ENCODE measurements around the gene GALNT7.
"Not testable (repeated sequence)": the region's sequence is repeated elsewhere in the genome, so short reads cannot be mapped to it uniquely, and the experiment has no call there.

Gene GALNT7

DNA sequence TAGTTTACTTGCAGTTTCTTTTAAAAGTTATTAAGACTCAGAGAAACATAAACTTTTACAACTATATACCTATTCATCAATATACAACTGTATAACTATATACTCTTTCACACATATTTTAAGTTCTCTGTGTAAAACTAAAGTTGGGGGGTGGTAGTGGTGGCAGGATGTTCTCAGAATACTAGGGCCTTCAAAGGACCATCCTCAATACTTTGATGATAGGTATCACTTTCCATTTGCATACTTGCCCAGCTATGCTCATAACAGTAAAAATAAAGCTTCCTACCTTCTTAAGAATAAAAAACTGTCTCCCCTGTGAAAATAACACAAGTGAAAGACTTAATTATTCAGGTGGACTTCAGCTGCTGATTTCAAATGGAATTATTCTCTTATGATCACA is 2.9 kb upstream of the GALNT7 start:
- FAIRE-seq = no peak
- no peak for DNase-seq (ENCODE audit: extremely low spot score, insufficient read length, low read depth)

DNA sequence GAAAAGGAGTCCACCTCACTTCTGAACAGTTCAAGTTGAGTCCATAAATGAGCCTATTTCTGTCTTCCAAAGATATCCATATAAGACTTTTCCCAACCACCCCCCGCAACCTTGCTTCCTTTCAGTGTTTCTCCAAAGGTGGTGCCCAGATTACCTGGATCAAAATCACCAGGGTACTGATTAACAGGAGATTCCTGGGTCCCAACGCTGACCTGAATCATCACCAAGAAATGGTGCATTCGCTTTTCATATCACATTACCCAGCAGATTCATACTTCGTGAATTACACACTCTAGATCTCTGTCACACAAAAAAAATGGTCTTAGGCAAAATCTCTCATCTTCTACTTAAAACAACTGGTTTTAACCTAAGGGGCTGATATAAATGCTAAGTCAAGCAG is 2.1 kb upstream of the GALNT7 start:
- no peak for FAIRE-seq
- no peak for DNase-seq (ENCODE audit: extremely low spot score, insufficient read length, low read depth)

DNA sequence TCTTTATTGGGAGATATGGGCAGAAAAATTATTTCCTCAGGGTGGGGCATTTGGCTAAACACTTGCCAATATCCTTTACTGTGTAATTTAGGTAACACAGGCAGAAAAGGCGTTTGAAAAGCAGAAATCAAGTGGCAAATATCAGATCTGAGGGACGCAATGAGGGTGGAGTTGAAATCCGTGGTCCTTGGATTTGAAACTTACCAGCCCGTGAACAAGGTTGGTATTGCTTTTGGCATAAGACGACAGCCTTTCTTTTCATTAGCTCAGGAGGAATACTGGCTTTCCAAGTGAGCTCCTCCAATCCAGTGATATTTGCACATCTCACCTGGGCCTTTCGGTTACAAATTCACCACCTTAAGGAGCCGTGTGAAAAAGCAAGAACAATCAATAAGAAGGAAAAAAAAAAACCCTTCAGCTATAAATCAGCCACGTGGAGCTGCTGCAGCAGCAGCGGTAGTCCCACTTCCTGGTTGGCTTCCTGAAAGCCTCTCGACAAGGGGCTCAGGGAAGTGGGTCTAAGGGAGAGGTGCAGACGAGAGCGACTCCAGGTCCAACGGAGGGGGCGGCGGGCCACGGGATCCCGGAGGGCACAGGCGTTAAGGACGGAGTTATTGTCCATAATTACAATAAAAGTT is 734 bp upstream of the GALNT7 start:
- FAIRE-seq = peak; percentile 84
- DNase-seq (ENCODE audit: extremely low spot score, insufficient read length, low read depth) = peak; percentile 33

DNA sequence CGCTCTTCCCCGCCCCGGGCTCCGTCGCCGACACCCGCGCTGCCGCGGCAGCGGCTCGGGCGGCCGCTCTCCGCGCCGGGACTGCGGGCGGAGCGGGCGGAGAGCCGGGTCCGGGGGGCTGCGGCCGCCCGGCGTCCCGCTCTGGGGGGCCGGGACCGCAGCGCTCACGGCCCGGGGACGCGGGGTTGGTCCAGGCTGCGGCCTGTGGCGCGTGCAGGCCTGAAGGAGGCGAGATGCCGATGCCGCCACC is 492 bp downstream of the GALNT7 start:
- DNase-seq (ENCODE audit: extremely low spot score, insufficient read length, low read depth) (no peak), FAIRE-seq (no peak)

DNA sequence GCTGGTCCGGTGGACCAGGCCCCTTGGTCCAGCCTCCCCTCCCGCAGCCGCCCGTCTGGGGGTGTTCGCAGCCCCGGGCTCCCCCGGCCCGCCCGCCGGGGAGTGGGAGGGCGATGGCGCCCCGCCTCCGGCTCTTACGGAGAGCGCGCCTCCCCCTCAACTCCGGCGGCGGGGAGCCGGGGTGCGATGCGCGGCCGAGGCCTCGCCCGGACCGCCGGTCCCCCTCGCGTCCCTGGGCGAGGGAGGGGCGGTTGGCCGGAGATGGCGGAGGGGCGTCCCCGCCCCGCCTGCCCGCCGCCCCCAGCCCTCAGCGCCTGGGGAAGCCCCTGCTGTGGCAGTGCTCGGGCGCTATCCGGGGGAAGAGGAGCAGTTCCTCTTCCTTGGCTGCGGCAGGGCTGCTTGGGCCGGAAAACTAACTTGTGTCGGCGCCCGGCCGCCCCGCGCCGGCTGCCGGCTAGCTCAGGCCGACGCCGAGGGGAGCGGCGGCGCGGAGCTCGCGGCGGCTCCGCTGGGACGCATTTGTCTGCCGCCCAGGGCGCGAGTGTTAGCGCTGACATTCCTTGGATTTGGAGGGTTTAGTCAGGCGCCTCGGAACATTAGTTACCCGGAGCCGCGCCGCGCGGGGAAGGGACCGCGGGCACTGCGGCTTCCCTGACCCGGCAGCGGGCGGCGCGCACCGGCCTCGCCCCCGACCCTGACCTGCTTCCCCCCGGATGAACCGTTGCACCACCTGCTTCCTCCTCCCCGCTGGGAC is 994 bp downstream of the GALNT7 start:
- FAIRE-seq (peak; percentile 65), DNase-seq (ENCODE audit: extremely low spot score, insufficient read length, low read depth) (peak; percentile 61)

DNA sequence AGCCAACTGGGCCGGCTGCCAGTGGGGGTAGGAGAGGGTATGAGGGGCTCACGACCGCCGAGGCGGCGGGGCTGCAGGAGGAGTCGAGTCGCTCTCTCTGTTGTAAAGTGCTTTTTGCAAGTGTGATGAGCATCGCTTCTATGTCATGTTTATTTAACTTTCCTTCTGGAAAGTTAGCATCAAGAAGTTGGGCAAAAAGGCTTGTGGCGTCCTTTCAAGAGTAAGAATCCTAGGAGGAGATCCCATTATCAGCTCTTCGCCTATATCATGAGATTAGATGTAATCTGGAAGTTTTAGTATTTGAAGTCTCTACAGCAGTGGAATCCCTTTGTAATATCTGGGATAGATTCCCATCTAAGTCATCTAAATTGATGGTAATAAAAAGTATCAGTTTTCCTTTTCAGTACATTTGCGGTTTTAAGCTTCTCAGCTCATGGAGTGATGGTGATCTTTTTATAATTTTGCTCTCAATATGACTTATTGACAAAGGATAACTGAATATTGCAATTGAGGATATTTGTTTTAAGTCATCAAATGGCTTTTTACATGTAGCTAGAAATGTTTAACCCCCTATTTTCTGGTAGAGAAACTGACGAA is 1.7 kb downstream of the GALNT7 start:
- DNase-seq (ENCODE audit: extremely low spot score, insufficient read length, low read depth) (no peak), FAIRE-seq (no peak)

DNA sequence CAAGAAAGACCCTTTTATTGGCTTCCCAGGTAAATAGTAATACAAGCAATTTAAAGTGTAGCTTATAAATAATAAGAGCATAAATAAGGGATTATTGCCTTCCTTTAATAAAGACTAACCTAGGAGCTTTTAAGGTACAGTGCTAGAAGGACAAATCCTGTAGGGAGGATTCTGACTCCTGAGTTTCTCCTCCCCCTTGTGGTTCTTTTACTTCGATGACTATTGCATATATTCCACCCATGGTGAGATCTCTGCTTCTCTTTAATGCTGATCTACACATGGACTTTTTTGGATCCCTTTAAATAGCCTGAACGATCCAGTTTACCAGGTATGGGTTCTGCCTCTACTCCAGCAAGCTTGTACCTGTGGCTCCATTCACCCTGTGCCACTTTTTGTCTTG is 2.5 kb downstream of the GALNT7 start:
- DNase-seq (ENCODE audit: extremely low spot score, insufficient read length, low read depth) = no peak
- FAIRE-seq = no peak

DNA sequence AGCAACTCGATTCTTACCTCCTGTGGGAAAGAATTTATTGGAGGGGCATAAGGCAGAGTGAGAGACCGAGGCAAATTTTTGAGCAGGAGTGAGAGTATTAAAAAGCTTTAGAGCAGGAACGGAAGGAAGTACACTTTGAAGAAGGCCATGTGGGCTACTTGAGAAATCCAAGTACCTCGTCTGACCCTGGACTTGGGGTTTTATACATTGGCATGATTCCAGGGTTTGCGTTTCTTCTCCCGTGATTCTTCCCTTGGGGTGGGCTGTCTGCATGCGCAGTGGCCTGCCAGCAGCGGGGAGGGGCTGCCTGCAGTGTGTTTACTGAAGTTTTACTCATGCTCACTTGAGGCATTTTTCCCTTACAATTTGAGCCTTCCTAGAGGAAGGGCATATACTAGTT is 3.4 kb downstream of the GALNT7 start:
- DNase-seq (ENCODE audit: extremely low spot score, insufficient read length, low read depth) (no peak), FAIRE-seq (no peak)

DNA sequence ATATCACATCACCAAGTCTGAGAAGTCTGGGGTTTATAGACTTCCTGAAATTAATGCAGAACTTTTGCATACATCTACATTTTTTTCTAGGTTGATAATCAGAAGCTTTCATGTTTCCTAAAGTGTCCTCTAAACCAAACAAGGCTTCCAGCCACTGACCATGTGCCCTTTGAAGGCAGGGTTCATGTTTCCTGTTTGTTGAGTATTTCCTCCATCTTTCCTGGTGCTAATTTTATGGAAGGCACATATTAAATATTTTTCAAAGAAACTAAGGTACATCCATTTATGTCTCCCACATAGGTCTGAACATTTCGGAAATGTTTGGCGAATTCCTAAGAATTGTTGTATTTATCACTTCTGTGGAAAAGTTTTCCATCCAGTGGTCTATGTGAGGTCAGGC is 5.6 kb downstream of the GALNT7 start:
- FAIRE-seq (no peak), DNase-seq (ENCODE audit: extremely low spot score, insufficient read length, low read depth) (no peak)

DNA sequence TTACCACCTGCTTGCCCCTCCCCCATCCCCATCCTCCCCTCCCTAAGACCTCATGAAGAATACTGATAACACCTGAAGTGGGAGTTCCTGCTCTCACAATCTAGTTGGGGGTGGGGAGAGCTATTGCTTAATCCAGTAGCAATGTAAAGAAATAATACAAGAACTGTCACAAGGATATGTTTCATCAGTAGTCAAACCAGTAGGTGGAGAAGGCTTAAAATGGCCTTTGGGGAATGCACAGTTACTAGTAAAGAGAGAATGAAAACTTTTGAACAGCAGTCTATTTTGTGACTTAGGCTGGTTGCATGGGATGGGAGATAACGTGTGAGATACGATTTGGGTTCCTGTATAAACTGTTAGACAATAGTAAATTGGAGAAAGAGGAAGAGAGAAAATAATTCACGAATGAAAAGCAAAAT is 6.0 kb downstream of the GALNT7 start:
- FAIRE-seq = peak; percentile 33
- no peak for DNase-seq (ENCODE audit: extremely low spot score, insufficient read length, low read depth)

DNA sequence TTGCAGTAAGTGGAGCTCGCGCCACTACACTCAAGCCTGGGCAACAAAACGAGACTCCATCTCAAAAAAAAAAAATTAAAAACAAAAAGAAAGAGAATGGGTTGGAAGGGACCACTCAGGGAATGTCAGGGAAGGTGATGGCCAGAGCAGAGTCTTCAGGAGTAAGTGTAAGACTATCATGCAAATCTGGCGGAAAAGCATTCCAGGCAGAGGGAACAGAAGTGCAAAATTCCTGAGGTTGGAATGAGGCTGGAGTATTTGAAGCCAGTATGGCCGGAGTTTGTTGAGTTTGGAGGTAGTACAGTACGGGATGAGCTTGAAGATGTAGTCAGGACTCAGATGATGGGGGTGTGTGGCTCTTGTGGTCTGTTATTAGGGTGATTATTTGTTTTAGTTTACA is 7.4 kb downstream of the GALNT7 start:
- FAIRE-seq = no peak

DNA sequence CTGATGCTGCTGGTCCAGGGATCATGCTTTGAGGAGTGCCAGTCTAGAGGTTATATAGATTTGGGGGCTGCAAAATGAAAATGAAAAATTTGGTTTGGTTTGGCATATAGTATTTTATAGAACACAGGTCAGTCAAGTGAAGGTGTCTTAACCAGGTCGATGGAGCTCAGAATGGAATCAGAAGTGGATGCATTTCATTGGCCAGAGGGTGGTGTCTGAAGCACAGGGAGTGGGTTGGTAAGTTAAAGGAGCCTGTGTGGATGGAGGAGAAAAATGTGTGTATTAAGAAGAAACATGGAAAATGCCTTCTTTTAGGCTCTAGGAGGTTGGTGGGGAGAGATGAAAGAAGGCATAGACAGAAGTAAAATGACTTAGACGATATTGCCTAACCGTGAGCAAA is 8.6 kb downstream of the GALNT7 start:
- FAIRE-seq (no peak), DNase-seq (ENCODE audit: extremely low spot score, insufficient read length, low read depth) (no peak)

More for the DNA sequence above, 7.4 kb downstream of the GALNT7 start:
- DNase-seq (ENCODE audit: extremely low spot score, insufficient read length, low read depth) = no peak

DNA sequence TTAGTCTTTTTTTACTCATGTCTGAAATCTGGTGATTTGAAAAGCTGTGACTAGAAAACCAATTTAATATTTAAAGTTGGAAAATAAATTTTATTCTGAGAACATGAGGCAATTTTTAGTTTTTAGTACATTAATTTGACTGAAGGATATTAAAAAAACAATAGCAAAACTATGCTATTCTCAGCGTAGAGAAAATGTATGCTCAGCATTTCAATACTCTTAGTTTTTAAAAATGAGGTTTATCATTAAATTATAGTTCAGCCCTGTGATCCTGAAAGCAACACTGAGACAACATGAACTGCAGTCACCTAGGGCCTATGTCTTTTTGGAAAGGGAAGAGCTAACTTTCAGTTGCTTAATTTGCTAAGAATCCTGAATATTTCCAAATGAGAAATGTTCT is 9.5 kb downstream of the GALNT7 start:
- FAIRE-seq (no peak), DNase-seq (ENCODE audit: extremely low spot score, insufficient read length, low read depth) (no peak)

DNA sequence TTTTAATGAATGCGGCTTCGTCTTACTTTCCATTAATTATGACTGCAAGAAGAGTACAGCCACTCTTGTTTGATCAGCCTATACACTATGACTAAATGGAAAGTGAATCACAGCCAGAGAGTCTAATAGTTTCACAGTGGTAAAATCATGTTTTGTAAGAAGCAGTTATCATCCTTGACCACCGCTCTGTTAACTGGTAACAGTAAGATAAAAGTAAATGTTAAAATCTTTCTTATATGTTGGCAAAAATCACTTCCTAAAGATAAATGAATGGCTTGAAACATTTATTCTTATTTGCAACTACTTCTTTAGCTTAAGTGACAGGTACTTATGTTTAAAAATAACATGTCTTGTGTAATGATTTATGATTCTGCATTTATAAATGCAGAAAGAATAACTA is 13.2 kb downstream of the GALNT7 start:
- FAIRE-seq (peak; percentile 24), DNase-seq (ENCODE audit: extremely low spot score, insufficient read length, low read depth) (no peak)

DNA sequence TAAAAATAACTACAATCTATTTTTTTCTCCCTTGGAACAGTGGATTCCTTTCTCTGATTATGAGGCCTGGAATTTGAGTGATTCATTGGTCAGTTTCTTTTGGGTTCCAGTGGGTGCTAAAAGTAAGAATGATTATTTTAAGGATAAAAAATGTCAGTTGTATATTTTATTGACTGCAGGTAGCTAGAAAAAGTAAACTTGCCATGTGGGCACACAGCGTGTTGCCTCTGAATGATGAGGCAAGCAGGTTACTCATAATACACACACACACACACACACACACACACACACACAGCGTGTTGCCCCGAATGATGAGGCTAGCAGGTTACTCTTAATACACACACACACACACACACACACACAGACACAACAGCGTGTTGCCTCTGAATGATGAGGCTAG is 13.8 kb downstream of the GALNT7 start:
- no peak for FAIRE-seq
- DNase-seq (ENCODE audit: extremely low spot score, insufficient read length, low read depth) = no peak

DNA sequence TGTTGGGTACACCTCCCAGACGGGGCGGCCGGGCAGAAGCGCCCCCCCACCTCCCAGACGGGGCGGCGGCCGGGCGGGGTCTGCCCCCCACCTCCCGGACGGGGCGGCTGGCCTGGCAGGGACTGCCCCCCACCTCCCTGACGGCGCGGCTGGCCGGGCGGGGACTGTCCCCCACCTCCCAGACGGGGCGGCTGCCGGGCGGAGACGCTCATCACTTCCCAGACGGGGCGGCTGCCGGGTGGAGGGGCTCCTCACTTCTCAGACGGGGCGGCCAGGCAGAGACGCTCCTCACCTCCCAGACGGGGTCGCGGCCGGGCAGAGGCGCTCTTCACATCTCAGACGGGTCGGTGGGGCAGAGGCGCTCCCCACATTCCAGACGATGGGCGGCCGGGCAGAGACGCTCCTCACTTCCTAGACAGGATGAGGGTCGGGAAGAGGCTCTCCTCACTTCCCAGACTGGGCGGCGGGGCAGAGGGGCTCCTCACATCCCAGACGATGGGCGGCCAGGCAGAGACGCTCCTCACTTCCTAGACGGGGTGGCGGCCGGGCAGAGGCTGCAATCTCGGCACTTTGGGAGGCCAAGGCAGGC is 15.1 kb downstream of the GALNT7 start:
- FAIRE-seq = not testable (repeated sequence)

DNA sequence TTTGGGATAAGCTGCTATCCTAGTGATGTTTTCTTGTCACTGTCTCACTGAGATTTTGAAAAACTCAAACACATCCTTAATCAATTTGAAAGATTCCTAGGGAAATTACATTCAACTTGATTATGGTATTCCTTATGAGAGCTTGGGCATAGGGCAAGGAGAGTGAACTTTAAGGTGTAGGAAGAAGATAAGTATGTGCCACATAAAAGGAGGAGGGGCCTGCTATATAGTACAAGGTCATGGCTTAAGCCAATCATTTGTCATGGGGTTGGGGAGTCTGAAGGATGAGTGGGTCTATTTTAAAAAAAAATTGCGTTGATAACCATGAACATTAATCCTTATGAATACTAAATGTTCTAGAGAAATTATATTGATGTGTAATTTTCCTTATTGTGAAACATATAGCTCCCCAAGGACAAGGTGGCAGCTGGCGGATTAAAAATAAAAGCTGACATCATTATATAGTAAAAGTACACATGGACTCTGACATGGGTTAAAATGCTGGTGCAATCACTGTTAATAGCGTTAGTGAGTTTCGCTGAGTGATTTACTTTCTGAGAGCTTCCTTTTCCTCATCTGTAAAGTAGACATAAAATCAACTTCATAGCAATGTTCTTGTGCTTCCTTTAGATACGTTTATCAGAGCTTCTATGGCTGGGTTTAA is 17.4 kb downstream of the GALNT7 start:
- FAIRE-seq (peak; percentile 55), DNase-seq (ENCODE audit: extremely low spot score, insufficient read length, low read depth) (no peak)

More for the DNA sequence above, 15.1 kb downstream of the GALNT7 start:
- DNase-seq (ENCODE audit: extremely low spot score, insufficient read length, low read depth) = not testable (repeated sequence)

DNA sequence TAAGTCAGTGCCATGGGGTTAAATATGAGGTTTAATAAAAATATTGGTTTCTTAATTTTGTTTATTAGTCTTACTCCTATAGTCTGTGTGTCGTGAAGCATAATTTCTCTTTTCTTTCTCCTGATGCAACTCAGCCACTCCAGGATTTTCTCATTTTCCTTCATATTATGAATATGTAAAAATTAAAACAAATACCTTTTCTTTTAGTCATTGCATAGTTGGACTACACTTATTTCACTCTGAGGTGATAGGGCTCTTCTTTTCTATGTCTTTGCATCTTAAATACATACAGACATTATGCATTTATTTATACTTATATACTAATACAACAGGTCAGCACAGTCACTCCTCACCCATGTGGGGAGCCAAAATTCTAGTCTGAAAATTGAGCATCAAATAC is 19.1 kb downstream of the GALNT7 start:
- FAIRE-seq (no peak), DNase-seq (ENCODE audit: extremely low spot score, insufficient read length, low read depth) (no peak)

DNA sequence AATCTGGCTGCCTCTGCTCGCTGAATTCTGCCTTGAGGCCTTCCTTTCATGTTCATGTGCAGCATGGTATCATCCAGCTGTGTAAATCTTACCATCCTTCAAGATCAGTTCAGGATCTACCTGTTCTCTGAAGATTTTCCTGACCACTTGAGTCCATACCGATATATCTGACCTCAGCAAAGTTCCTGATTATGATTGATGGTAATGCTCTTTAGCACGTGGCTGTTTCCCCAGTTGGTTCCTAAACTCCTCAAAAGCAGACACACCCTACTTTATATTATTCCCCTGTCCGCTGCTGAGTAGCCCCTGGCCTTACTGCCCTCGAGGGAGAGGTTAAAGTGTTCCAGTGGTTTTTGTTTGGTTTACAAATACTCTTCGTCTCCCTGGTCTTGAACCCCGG is 20.0 kb downstream of the GALNT7 start:
- DNase-seq (ENCODE audit: extremely low spot score, insufficient read length, low read depth) (no peak), FAIRE-seq (no peak)

DNA sequence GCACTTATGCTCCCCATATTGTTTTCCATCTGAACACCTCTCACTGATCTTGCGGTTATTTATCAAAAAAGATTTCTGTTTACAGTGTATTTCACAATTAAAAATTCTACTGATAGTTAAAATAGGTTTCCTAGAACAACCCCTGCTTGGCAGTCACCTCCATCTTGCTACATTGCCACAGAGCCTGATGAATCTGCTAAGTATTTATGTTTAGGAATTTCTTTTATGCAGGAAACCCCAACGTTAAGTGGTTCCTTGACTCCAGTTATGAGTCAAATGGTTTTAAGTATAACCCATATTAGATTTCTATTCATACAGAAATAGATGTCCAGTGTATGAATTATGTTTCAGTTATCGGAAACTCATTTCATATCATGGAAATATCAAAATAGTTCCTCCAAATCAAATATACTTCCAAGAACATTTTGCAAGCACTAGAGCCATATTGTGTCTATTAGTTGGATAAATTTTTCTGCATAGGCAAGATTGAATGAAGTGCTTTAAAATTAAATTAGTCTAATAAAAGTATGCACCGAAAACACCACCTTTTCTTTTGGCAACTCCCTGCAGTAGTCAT is 20.6 kb downstream of the GALNT7 start:
- no peak for DNase-seq (ENCODE audit: extremely low spot score, insufficient read length, low read depth)
- no peak for FAIRE-seq

Data from GM18507 (cell line).